ENCODE measurements around the gene SGIP1.

- TF ChIP-seq EZH2 (IDR thresholded peaks at IDR 0.05; ENCODE audit: insufficient read depth, poor library complexity, severe bottlenecking) (no peak), EZH2phosphoT487 (IDR thresholded peaks at IDR 0.05; ENCODE audit: insufficient read depth, low read depth) (no peak)
These were observed 64.7 kb downstream of the SGIP1 start for GRCh38 chr1:66598670-66599069.
